GM23248 (cell line): Measurements from ENCODE around the gene PGK1. TPM values are rescaled to one million over a fixed set of nuclear protein-coding genes. Genes with fewer than 3 reads are reported as not detected.
"Not testable (repeated sequence)": the region's sequence is repeated elsewhere in the genome, so short reads cannot be mapped to it uniquely, and the experiment has no call there.

Source experiments
- DNase-seq: peaks from one replicate; pipeline ENCODE4 v3.0.0-alpha.2; 2015
- H2AFZ ChIP-seq: fragments of 200-600 bp; sonication (generic); 2 replicates; pipeline ENCODE4 v1.6.1; 2016; ENCODE audit warnings: antibody characterized with exemption
- H3F3A ChIP-seq: fragments of 200-600 bp; sonication (generic); 2 replicates; pipeline ENCODE4 v1.6.1; 2016; ENCODE audit warnings: mild to moderate bottlenecking, antibody characterized with exemption, mixed run types; ENCODE audit not compliant: insufficient read depth
- H3K27ac ChIP-seq: fragments of 200-600 bp; sonication (generic); 2 replicates; pipeline ENCODE4 v1.5.1; 2016; ENCODE audit warnings: mild to moderate bottlenecking
- H3K27me3 ChIP-seq: fragments of 200-600 bp; sonication (generic); replicated peaks from 2 replicates; pipeline ENCODE4 v1.6.1; 2016; ENCODE audit warnings: mild to moderate bottlenecking; ENCODE audit not compliant: insufficient read depth
- H3K36me3 ChIP-seq: fragments of 200-600 bp; sonication (generic); 2 replicates; pipeline ENCODE4 v1.6.1; 2016; ENCODE audit warnings: low read depth, mild to moderate bottlenecking
- H3K4me1 ChIP-seq: fragments of 200-600 bp; sonication (generic); 2 replicates; pipeline ENCODE4 v1.6.1; 2016; ENCODE audit warnings: mild to moderate bottlenecking; ENCODE audit not compliant: insufficient read depth
- H3K4me2 ChIP-seq: fragments of 200-600 bp; sonication (generic); one replicate; pipeline ENCODE4 v1.6.1; 2016; ENCODE audit warnings: mild to moderate bottlenecking; ENCODE audit not compliant: unreplicated experiment
- H3K4me3 ChIP-seq: fragments of 200-600 bp; sonication (generic); 2 replicates; pipeline ENCODE4 v1.5.1; 2016; ENCODE audit warnings: mild to moderate bottlenecking
- H3K79me2 ChIP-seq: fragments of 200-600 bp; sonication (generic); 2 replicates; pipeline ENCODE4 v1.6.1; 2016; ENCODE audit warnings: mild to moderate bottlenecking; ENCODE audit not compliant: insufficient read depth
- H3K9ac ChIP-seq: fragments of 200-600 bp; sonication (generic); 2 replicates; pipeline ENCODE4 v1.6.1; 2016; ENCODE audit warnings: mild to moderate bottlenecking
- H3K9me2 ChIP-seq: fragments of 200-600 bp; sonication (generic); 2 replicates; pipeline ENCODE4 v1.6.1; 2016; ENCODE audit warnings: mixed run types, mild to moderate bottlenecking, moderate library complexity; ENCODE audit not compliant: insufficient read depth
- H3K9me3 ChIP-seq: fragments of 200-600 bp; sonication (generic); one replicate; pipeline ENCODE4 v1.6.1; 2017; ENCODE audit warnings: low read depth
- H4K20me1 ChIP-seq: fragments of 200-600 bp; sonication (generic); 2 replicates; pipeline ENCODE4 v1.6.0; 2016; ENCODE audit not compliant: insufficient read depth
- EZH2 ChIP-seq: fragments of 200-600 bp; sonication (generic); IDR thresholded peaks from 2 replicates; pipeline ENCODE4 v1.6.1; 2018; ENCODE audit warnings: antibody characterized with exemption, mild to moderate bottlenecking; ENCODE audit not compliant: insufficient read depth, poor library complexity, severe bottlenecking
- EZH2phosphoT487 ChIP-seq: fragments of 200-600 bp; sonication (generic); IDR thresholded peaks from 2 replicates; pipeline ENCODE4 v1.6.1; 2018; ENCODE audit warnings: antibody characterized with exemption, moderate library complexity, mild to moderate bottlenecking, low read depth; ENCODE audit not compliant: insufficient read depth
- WGBS, 2 experiments: methylation state at CpG; one replicate each; pipeline ENCODE4 v1.1.6; 2015 to 2017; ENCODE audit warnings: low lambda C conversion rate in 2 of 2, low coverage in 1 of 2; ENCODE audit errors: missing lambda C conversion rate in 2 of 2; 5-methylcytosine and 5-hydroxymethylcytosine counted together
- in situ Hi-C: fragments of 300-500 bp; cut with MboI; formaldehyde crosslinking; loops from 2 replicates; pipeline ENCODE4 v1.15.0; 2020
- polyA plus RNA-seq: library from polyadenylated mRNA; unstranded; fragments of >200 nt; fragmentation: Nextera tagmentation; extraction: Ambion mirVana; gene quantifications from 2 replicates; pipeline ENCODE4 v1.2.1, GENCODE V29; 2016
- total RNA-seq: library from RNA; depleted of rRNA; stranded (reverse); fragments of >200 nt; shearing (Covaris generic); gene quantifications from 2 replicates; pipeline ENCODE4 v1.2.3, GENCODE V29; 2014

The PGK1 gene
- total and polyA plus RNA-seq, 2 experiments from 2014 or later, result 644 to 749 TPM

DNA sequence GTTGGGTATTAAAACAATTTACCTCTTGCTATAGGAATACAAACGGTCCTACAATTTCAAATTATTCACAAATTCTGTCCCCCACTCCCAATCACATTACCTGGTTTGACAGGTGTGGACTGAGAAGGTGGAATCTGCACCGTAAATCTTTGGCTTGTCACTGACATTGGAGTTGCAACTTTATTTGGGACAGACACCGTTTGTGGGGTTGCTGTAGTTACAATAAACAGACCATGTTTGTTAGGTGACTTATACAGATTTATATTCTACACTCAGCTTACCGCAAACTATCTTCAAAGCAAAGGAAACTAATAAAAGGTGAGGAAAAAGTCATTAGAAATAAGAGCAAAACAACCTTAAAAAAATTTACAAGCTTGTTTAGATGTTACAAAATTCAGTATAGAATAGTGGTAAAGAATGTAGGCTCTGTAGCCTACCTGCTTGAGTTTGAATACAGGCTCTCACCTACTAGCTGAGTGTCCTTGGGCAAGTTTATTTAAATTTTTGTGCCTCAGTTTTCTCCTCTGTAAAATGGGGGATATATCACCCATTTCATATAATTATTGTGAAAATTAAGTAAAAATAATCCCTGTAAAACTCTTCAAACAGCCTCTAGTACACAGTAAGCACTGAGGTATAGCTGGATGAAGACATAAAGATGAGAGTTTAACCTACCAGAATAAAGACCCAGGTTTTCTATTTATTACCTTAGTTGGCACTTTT lies 29.4 kb downstream of the PGK1 start:
- Histone ChIP-seq H3K27me3 (no peaks in the 10 kb centered on the region), H3K4me1 (no peaks in the 10 kb centered on the region), H3K36me3 (peaks cover 30% of the 10 kb centered on the region), H3K27ac (peak overlapping the region; percentile 8; the same call in 1 of the 2 replicates), H4K20me1 (no peaks in the 10 kb centered on the region), H3K9ac (no peak overlapping the region), H3K9me3 (no peaks in the 10 kb centered on the region), H3K79me2 (no peaks in the 10 kb centered on the region), H2AFZ (no peak overlapping the region), H3K4me3 (no peak overlapping the region), H3K4me2 (no peak overlapping the region), H3K9me2 (no peaks in the 10 kb centered on the region), H3F3A (peaks cover 63% of the 10 kb centered on the region)
- no peak for DNase-seq
- TF ChIP-seq EZH2, result no peak
- TF ChIP-seq EZH2phosphoT487, result no peak
- 69 to 71% methylated on average over 4 of the region's 4 CpGs for whole genome bisulfite sequencing, 2 experiments
- in situ Hi-C loops, result no loop called here

DNA sequence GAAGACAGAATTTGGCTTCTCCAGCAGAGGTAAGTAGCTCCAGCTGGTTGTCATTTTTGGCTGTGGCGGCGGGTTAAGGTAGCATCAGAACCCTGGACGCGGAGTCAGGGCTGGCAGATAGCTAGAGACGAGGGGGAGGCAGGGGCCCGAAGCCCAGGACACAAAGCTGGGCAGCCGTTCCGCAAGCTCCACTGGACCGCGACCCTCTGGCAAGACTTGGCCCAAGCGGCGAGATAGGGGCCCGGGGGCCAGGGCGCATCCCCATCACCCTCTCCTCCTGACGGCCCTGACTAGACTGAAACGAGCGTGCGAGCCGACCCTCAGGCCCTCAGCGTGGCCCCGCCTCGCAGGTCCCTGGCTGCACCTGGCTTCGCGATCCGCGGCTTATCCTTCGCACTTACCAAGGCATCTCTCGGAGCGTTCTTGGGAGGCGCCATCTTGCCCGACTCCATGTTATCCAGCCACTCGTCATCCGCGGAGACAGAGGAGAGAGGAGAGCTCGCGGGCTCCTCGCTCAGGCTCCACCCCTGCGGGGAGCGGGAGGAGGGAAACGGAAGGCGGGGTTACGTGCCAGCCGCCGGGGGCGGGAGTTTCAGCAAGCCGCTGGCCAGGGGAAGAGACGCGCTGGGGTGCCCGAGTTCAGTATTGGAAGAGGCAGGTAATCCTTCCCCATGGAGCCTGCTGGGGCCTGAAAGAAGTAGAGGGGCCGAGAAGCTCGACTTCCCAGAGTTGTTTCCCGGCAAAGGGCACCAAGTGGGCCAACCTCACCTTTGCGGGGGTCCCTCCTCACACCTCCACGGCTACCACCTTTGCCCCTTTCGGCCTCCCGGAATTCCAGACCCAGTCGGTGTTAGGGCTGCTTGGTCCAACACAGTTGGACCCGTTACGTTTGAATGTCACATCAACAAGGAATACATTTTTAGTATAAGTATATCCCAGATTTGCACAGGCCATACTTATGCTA lies 35.4 kb downstream of the PGK1 start, which contains the start of gene TAF9B:
Gene TAF9B, minus strand, starts transcription at position 491 of the 964 bp plus-strand sequence. Its CDS starts 39 bp downstream, at position 452.
- no peak for TF ChIP-seq EZH2phosphoT487
- TF ChIP-seq EZH2, result no peak
- no peaks in the 10 kb centered on the region for H4K20me1 ChIP-seq
- peak within 1 kb of the TSS; percentile 80 for H3K4me2 ChIP-seq
- in situ Hi-C loops, result no loop called here
- peak within 1 kb of the TSS; percentile 67 for H3K27ac ChIP-seq
- peak; percentile 90 for DNase-seq
- H3K4me3 ChIP-seq, result peak within 1 kb of the TSS; percentile 78
- no peaks in the 10 kb centered on the region for H3K9me2 ChIP-seq
- peak within 1 kb of the TSS; percentile 86 for H2AFZ ChIP-seq
- H3F3A ChIP-seq, result peaks cover 19% of the 10 kb centered on the region
- no peaks in the 10 kb centered on the region for H3K79me2 ChIP-seq
- H3K27me3 ChIP-seq, result no peaks in the 10 kb centered on the region
- no peaks in the 10 kb centered on the region for H3K36me3 ChIP-seq
- no peaks in the 10 kb centered on the region for H3K9me3 ChIP-seq
- 2 to 3% methylated on average over 16 to 30 of the region's 59 CpGs for whole genome bisulfite sequencing, 2 experiments
- H3K9ac ChIP-seq, result peak within 1 kb of the TSS; percentile 86
- H3K4me1 ChIP-seq, result no peaks in the 10 kb centered on the region

- in situ Hi-C loops, result no loop called here
- Histone ChIP-seq H3F3A (peaks cover 18% of the 10 kb centered on the region; the same call in 1 of the 2 replicates), H3K36me3 (no peaks in the 10 kb centered on the region), H3K9ac (no peak overlapping the region), H3K27me3 (no peaks in the 10 kb centered on the region), H3K4me3 (no peak overlapping the region; the same call in 1 of the 2 replicates), H3K27ac (no peak overlapping the region), H3K79me2 (no peaks in the 10 kb centered on the region), H2AFZ (peak overlapping the region; percentile 86; the same call in 1 of the 2 replicates), H3K9me3 (no peaks in the 10 kb centered on the region), H3K9me2 (no peaks in the 10 kb centered on the region), H3K4me1 (no peaks in the 10 kb centered on the region), H4K20me1 (no peaks in the 10 kb centered on the region), H3K4me2 (no peak overlapping the region)
- no peak for DNase-seq
- 80 to 85% methylated on average over 6 to 9 of the region's 9 CpGs for WGBS, 2 experiments
- no peak for TF ChIP-seq EZH2
- TF ChIP-seq EZH2phosphoT487, result no peak
Observed at GRCh38 chrX:78140206-78140605, 36.2 kb downstream of the PGK1 start.

DNA sequence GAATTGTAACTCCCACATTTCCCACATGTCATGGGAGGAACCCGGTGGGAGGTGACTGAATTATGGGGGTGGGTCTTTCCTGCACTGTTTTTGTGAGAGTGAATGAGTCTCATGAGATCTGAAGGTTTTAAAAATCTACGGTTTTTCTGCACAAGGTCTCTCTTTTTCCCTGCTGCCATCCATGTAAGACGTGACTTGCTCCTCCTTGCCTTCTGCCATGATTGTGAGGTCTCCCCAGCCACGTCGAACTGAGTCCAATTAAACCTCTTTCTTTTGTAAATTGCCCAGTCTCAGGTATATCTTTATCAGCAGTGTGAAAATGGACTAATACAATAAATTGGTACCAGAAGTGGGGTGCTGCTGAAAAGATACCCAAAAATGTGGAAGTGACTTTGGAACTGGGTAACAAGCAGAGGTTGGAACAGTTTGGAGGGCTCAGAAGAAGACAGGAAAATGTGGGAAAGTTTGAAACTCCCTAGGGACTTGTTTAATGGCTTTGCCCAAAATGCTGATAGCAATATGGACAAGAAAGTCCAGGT lies 43.0 kb downstream of the PGK1 start:
- H3K4me3 ChIP-seq, H3K9me3 ChIP-seq, H3K4me1 ChIP-seq, H3K79me2 ChIP-seq, H3K27me3 ChIP-seq, H3K4me2 ChIP-seq, H2AFZ ChIP-seq, H3K9me2 ChIP-seq, H3K9ac ChIP-seq, H4K20me1 ChIP-seq, H3F3A ChIP-seq, DNase-seq, in situ Hi-C loops, H3K36me3 ChIP-seq, H3K27ac ChIP-seq: not testable (repeated sequence)
- 41 to 58% methylated on average over 5 of the region's 5 CpGs for WGBS, 2 experiments

DNA sequence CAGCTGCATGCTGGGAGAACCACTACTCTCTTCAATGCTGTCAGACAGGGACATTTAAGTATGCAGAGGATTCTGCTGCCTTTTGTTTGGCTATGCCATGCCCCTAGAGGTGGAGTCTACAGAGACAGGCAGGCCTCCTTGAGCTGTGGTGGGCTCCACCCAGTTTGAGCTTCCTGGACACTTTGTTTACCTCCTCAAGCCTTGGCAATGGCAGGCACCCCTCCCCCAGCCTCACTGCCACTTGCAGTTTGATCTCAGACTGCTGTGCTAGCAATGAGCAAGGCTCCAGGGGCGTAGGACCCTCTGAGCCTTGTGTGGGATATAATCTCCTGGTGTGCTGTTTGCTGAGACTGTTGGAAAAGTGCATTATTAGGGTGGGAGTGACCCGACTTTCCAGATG lies 53.3 kb downstream of the PGK1 start:
- H3K27ac ChIP-seq, in situ Hi-C loops, H3K4me3 ChIP-seq, H3K36me3 ChIP-seq, H4K20me1 ChIP-seq, H3K4me1 ChIP-seq, DNase-seq, H3K9me2 ChIP-seq, H3K9ac ChIP-seq, H3K79me2 ChIP-seq, H3F3A ChIP-seq, H2AFZ ChIP-seq, H3K4me2 ChIP-seq, H3K27me3 ChIP-seq, H3K9me3 ChIP-seq: not testable (repeated sequence)
- WGBS, 2 experiments, result 17 to 39% methylated on average over 1 to 2 of the region's 2 CpGs

GRCh38 chrX:78157846-78158245 lies 53.8 kb downstream of the PGK1 start:
- H2AFZ ChIP-seq, H3K36me3 ChIP-seq, H3K4me1 ChIP-seq, H3F3A ChIP-seq, H3K27ac ChIP-seq, H4K20me1 ChIP-seq, H3K4me2 ChIP-seq, DNase-seq, H3K79me2 ChIP-seq, in situ Hi-C loops, H3K27me3 ChIP-seq, H3K9me3 ChIP-seq, H3K9ac ChIP-seq, H3K9me2 ChIP-seq, H3K4me3 ChIP-seq: not testable (repeated sequence)
- WGBS, 2 experiments, result 30 to 41% methylated on average over 9 to 10 of the region's 10 CpGs
